HTR-8/SVneo (cell line): ENCODE results near the gene CDC5L.
A peak's percentile ranks its signal among the peaks of the same experiment; 100 is the strongest.

Source experiments
- DNase-seq: peaks from one replicate; pipeline ENCODE4 v3.0.0; 2011; ENCODE audit warnings: low spot score, mixed read lengths; ENCODE audit not compliant: insufficient read length
- FAIRE-seq: peaks from 2 replicates; lab custom pipeline; 2011; peaks lifted over from hg19 to GRCh38; lab: Jason Lieb, UNC

The CDC5L gene

DNA sequence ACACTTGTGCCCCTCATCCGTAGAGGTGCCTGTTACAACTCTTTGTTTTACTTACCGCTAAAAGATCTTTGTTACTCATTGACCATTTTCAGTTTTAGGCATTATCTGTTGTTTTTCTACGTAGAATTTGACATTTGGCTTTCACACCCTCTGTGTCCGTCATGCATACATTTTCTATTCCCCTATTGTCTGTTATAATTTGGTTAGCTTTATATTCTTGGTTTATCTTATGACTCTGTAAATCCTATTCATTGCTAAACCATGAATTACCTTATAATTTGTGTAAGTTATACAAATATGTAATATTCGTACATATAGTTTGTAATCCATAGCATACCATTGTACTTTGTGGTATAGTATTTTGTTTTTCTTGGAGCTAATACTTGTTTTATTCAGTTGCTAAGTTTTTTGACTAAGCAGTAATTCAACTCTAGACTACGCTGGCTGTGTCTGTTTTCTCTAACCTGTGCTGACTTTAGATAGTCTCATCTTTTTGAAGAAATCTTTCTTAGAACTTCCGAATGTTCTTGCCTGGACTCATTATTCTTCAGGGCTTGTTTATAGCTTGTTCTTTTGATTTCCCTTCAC is 21.8 kb downstream of the CDC5L start:
- FAIRE-seq (no peak), DNase-seq (no peak)

DNA sequence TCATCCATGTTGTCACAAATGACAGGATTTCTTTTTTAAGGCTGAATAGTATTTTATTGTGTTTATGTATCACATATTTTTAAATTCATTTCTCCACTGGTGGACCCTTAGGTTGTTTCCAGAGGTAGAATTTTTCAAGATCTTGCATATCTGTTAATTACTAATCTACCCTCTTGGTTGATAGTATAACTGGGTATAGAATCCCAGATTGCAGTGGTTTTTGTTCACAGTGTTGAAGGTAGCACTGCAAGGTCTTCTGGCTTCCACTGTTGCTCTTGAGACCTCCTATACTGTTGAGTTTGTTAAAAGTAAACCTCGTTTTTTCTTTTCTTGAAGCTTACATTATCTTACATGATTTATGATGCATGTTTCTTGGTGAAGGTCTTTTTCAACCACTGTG is 22.9 kb downstream of the CDC5L start:
- FAIRE-seq (no peak), DNase-seq (no peak)

DNA sequence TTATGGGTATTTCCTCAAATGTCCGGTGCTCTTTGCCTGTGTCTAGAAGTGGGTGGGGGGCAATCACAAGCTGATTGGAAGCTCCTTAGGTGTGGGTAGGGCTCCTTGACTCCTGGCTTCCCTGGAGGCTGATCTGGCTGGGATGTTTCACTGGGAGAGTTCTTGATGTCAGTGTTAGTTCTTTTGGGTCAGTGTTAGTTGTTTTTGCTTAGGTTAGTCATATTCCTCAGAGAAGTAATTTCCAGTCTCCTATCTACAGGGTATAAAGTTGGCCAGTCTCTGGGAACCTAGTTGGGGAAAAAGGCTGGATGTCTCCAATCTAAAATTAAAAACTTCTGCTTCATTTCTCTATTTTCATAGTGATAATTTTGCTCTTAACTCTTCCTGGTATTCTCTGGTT is 23.6 kb downstream of the CDC5L start:
- no peak for DNase-seq

GRCh38 chr6:44415449-44415848 is 27.9 kb downstream of the CDC5L start:
- DNase-seq: no peak
- no peak for FAIRE-seq

More for the DNA sequence above, 23.6 kb downstream of the CDC5L start:
- FAIRE-seq: no peak

GRCh38 chr6:44415873-44416502 is 28.5 kb downstream of the CDC5L start:
- FAIRE-seq (no peak), DNase-seq (peak; percentile 6)

DNA sequence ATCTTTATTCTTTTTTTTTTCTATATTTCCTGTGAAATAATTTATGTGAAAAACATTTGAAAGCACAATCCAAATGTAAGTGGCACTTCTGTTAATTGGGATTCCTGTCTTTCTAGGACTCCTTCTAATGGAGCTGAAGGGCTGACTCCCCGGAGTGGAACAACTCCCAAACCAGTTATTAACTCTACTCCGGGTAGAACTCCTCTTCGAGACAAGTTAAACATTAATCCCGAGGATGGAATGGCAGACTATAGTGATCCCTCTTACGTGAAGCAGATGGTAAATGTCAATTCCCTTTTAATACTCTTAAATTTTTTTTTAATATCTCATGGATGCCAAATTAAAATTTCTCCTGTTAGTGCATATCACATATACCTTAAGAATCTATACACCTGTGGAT is 35.0 kb downstream of the CDC5L start:
- FAIRE-seq: no peak

GRCh38 chr6:44423306-44423705 is 35.8 kb downstream of the CDC5L start:
- FAIRE-seq (no peak), DNase-seq (no peak)

More for the DNA sequence above, 35.0 kb downstream of the CDC5L start:
- no peak for DNase-seq

DNA sequence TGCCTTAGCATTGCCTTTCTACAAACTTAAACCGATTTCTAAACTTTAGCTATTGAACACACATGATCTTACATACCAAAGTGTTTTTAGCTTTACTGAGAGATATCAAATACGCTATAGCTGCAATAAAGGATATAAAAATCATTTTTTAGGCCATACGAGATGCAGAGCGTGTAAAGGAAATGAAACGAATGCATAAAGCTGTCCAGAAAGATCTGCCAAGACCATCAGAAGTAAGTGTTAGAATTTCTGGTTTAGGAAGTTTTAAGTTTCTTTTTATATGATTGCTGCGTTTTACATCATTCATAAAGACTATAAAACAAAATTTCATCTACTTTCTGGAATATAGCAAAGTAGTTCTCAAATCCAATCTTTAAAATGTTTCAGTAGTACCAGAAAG is 38.4 kb downstream of the CDC5L start:
- DNase-seq: no peak
- FAIRE-seq: no peak

GRCh38 chr6:44428682-44429081 is 41.2 kb downstream of the CDC5L start:
- no peak for FAIRE-seq
- DNase-seq: no peak

- FAIRE-seq (no peak), DNase-seq (no peak)
These were observed 42.8 kb downstream of the CDC5L start for GRCh38 chr6:44430326-44430725.

GRCh38 chr6:44431118-44431725 is 43.7 kb downstream of the CDC5L start:
- FAIRE-seq (no peak), DNase-seq (peak; percentile 52)

GRCh38 chr6:44432227-44432626 is 44.7 kb downstream of the CDC5L start:
- FAIRE-seq: no peak
- DNase-seq: no peak

- DNase-seq: no peak
- no peak for FAIRE-seq
These were observed 45.2 kb downstream of the CDC5L start for GRCh38 chr6:44432726-44433125.

DNA sequence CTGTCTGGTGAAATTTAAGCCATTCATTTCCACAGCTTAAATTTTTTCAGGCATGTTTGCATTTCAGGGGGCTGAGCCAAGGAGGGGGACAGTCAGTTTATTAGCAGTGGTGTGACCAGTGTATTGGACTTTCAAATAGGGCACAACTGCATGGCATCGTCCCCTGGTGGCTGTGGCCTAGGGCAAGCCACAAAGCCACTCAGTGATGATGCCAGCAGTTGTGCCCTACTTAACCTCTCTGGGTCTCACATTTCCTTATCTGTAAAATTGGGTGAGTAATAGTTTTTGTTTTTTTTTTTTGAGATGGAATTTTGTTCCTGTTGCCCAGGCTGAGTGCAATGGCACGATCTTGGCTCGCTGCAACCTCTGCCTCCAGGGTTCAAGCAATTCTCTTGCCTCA is 48.0 kb downstream of the CDC5L start:
- DNase-seq: no peak
- no peak for FAIRE-seq

- FAIRE-seq: no peak
- no peak for DNase-seq
These were observed 51.3 kb downstream of the CDC5L start for GRCh38 chr6:44438827-44439226.

GRCh38 chr6:44439270-44440045 is 52.0 kb downstream of the CDC5L start:
- DNase-seq: no peak
- no peak for FAIRE-seq

- FAIRE-seq (no peak), DNase-seq (no peak)
These were observed 53.8 kb downstream of the CDC5L start for GRCh38 chr6:44441091-44441855.

- FAIRE-seq (no peak), DNase-seq (no peak)
These were observed 54.7 kb downstream of the CDC5L start for GRCh38 chr6:44442236-44442635.

DNA sequence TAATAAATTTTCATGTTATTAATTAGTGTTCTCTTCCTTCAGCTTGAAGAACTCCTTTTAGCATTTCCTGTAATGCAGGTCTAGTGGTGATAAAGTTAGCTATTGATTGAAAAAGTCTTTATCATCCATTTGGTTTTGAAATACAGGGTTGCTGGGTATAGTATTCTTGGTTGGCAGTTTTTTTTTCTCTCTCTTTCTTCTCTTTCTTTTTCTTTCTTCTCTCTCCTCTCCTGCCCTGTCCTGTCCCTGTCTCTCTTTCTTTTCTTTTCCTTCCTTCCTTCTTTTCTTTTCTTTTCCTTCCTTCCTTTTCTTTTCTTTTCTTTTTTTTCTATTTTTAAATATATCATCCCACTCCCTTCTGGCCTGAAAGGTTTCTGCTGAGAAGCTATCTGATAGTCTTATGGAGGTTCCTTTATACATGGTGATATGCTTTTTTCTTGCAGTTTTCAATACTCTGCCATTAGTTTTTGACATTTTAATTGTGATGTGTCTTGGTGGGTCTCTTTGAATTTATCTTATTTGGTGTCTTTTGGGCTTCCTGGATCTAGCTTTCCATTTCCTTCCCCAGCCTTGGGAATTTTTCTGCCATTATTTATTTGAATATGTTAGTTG is 55.4 kb downstream of the CDC5L start:
- DNase-seq (no peak), FAIRE-seq (no peak)

- FAIRE-seq (no peak), DNase-seq (no peak)
These were observed 57.3 kb downstream of the CDC5L start for GRCh38 chr6:44444853-44445252.
